Tibial artery (tissue), 4 donors: Measurements from ENCODE around the gene CARNS1.

Experiments
- DNase-seq, 2 donors: peaks; one replicate each; pipeline ENCODE4 v3.0.0-alpha.2; 2019
- H3K27ac ChIP-seq, 2 donors: fragments of 200-600 bp; sonication (generic) in 1 of 2; 1 replicate in 1 of 2; 2 replicates in 1 of 2; pipeline ENCODE4 v1.5.1; 2018 to 2019; ENCODE audit warnings: mild to moderate bottlenecking in 1 of 2
- H3K27me3 ChIP-seq, 2 donors: fragments of 200-600 bp; sonication (generic) in 1 of 2; one replicate each; pipeline versions ENCODE4 v1.5.1 to v1.6.0; 2016 to 2019
- H3K36me3 ChIP-seq, 3 donors: fragments of 200-600 bp; sonication (generic) in 2 of 3; one replicate each; pipeline ENCODE4 v1.5.1; 2016 to 2019; ENCODE audit warnings: mild to moderate bottlenecking in 2 of 3
- H3K4me1 ChIP-seq, 4 donors: fragments of 200-600 bp; sonication (generic) in 2 of 4; 1 replicate in 3 of 4; 2 replicates in 1 of 4; pipeline ENCODE4 v1.5.1; 2016 to 2019
- H3K4me3 ChIP-seq, 2 donors: fragments of 200-600 bp; sonication (generic) in 1 of 2; 1 replicate in 1 of 2; 2 replicates in 1 of 2; pipeline ENCODE4 v1.5.1; 2018 to 2019; ENCODE audit warnings: mild to moderate bottlenecking in 2 of 2
- H3K9me3 ChIP-seq, 3 donors: fragments of 200-600 bp; sonication (generic) in 1 of 3; one replicate each; pipeline ENCODE4 v1.5.1; 2016 to 2019
- CTCF ChIP-seq, 2 experiments: fragments of 200-600 bp in 1 of 2; fragments of 450-650 bp in 1 of 2; IDR thresholded peaks; one replicate each; pipeline ENCODE4 v1.5.1; 2017 to 2019; ENCODE audit warnings: antibody characterized with exemption in 2 of 2, mild to moderate bottlenecking in 1 of 2, moderate library complexity in 1 of 2
- intact Hi-C: fragments of 100-400 bp; cut with DNase I; formaldehyde crosslinking; loops from one replicate; pipeline ENCODE4 v1.15.0; 2023; ENCODE audit warnings: low total_unique reads

CARNS1 gene

GRCh38 chr11:67442504-67443404 is 27.3 kb downstream of the CARNS1 start:
- H3K9me3 ChIP-seq = no peaks in the 10 kb centered on the region
- no peak for TF ChIP-seq CTCF (IDR thresholded peaks at IDR 0.05)
- no peak for DNase-seq
- H3K36me3 ChIP-seq = peaks cover 0 to 45% (median 34%) of the 10 kb centered on the region in 3 donors
- peaks cover 0 to 49% (median 28%) of the 10 kb centered on the region in 4 donors for H3K4me1 ChIP-seq
- peak overlapping the region; percentile 89 to 90 for H3K4me3 ChIP-seq
- intact Hi-C loops = loop anchor here (2.0 kb wide), 1 partner anchor 22 kb away; no protein-coding TSS in a partner anchor
- H3K27ac ChIP-seq = peak overlapping the region; percentile 96 to 98
- H3K27me3 ChIP-seq = no peaks in the 10 kb centered on the region

- no peak overlapping the region for H3K4me3 ChIP-seq
- intact Hi-C loops = no loop called here
These were observed 30.0 kb downstream of the CARNS1 start for GRCh38 chr11:67445515-67445914.

GRCh38 chr11:67448220-67448609 is 32.7 kb downstream of the CARNS1 start:
- no peaks in the 10 kb centered on the region for H3K27me3 ChIP-seq
- H3K4me1 ChIP-seq = peaks cover 0 to 9% (median 3%) of the 10 kb centered on the region in 4 donors
- TF ChIP-seq CTCF (IDR thresholded peaks at IDR 0.05) = no peak
- H3K9me3 ChIP-seq = no peaks in the 10 kb centered on the region
- H3K36me3 ChIP-seq = no peaks in the 10 kb centered on the region
- no peak overlapping the region for H3K27ac ChIP-seq
- no peak overlapping the region for H3K4me3 ChIP-seq
- intact Hi-C loops = no loop called here
- DNase-seq = no peak

More at GRCh38 chr11:67445515-67445914, 30.0 kb downstream of the CARNS1 start:
- Histone ChIP-seq H3K27me3 (no peaks in the 10 kb centered on the region), H3K9me3 (no peaks in the 10 kb centered on the region), H3K4me1 (peaks cover 0 to 36% (median 20%) of the 10 kb centered on the region in 4 donors), H3K27ac (no peak overlapping the region), H3K36me3 (peaks cover 0 to 19% (median 13%) of the 10 kb centered on the region in 3 donors)
- no peak for TF ChIP-seq CTCF (IDR thresholded peaks at IDR 0.05)
- DNase-seq = no peak

- H3K36me3 ChIP-seq = no peaks in the 10 kb centered on the region
- H3K9me3 ChIP-seq = no peaks in the 10 kb centered on the region
- no peak overlapping the region for H3K4me3 ChIP-seq
- H3K4me1 ChIP-seq = peaks cover 0 to 4% (median under 1%) of the 10 kb centered on the region in 4 donors
- no peak for TF ChIP-seq CTCF (IDR thresholded peaks at IDR 0.05)
- H3K27ac ChIP-seq = no peak overlapping the region
- no peaks in the 10 kb centered on the region for H3K27me3 ChIP-seq
- intact Hi-C loops = no loop called here
- no peak for DNase-seq
These were observed 33.8 kb downstream of the CARNS1 start for GRCh38 chr11:67449116-67449844.

- intact Hi-C loops = no loop called here
- DNase-seq = no peak
- H3K27me3 ChIP-seq = no peaks in the 10 kb centered on the region
- no peak overlapping the region for H3K27ac ChIP-seq
- no peaks in the 10 kb centered on the region for H3K4me1 ChIP-seq
- H3K4me3 ChIP-seq = no peak overlapping the region
- H3K36me3 ChIP-seq = no peaks in the 10 kb centered on the region
- TF ChIP-seq CTCF (IDR thresholded peaks at IDR 0.05) = no peak
- no peaks in the 10 kb centered on the region for H3K9me3 ChIP-seq
These were observed 35.5 kb downstream of the CARNS1 start for GRCh38 chr11:67450796-67451657.
